B cell (primary cell): ENCODE data around the gene LRRC8B.
"Not testable (repeated sequence)": the region's sequence is repeated elsewhere in the genome, so short reads cannot be mapped to it uniquely, and the experiment has no call there.

ENCODE experiments used
- CTCF ChIP-seq: fragments of 200-600 bp; IDR thresholded peaks from one replicate; pipeline ENCODE4 v1.8.0; 2022; ENCODE audit warnings: antibody characterized with exemption, mild to moderate bottlenecking
- EZH2 ChIP-seq: IDR thresholded peaks from 2 replicates; pipeline ENCODE4 v1.6.1; 2012; ENCODE audit warnings: borderline replicate concordance, low read depth, mild to moderate bottlenecking, moderate library complexity, low read length; ENCODE audit not compliant: insufficient read depth, poor library complexity, severe bottlenecking

- TF ChIP-seq CTCF, EZH2: not testable (repeated sequence)
These were observed 14.6 kb upstream of the LRRC8B start for GRCh38 chr1:89510061-89510460.
